ENCODE results near the gene DNAJB2. TPM values are rescaled to one million over a fixed set of nuclear protein-coding genes. Genes with fewer than 3 reads are reported as not detected.
"Not testable (repeated sequence)": the region's sequence is repeated elsewhere in the genome, so short reads cannot be mapped to it uniquely, and the experiment has no call there.

DNAJB2 gene
- total RNA-seq, 1 donor from 2014 or later: 47.8 TPM

GRCh38 chr2:219252900-219253752, 26.0 kb upstream of the DNAJB2 start, which contains the start of gene TUBA4B:
Gene TUBA4B, plus strand, starts transcription at chr2:219253243. Its CDS starts 165 bp downstream, at chr2:219253408.
- no peak for DNase-seq (ENCODE audit: low spot score in 2 of 2, unreplicated experiment in 2 of 2)
- Mint-ChIP-seq H3K4me3 (peak within 1 kb of the TSS; percentile 57), H3K9me3 (no peaks in the 10 kb centered on the region), H3K4me1 (peaks cover 28% of the 10 kb centered on the region), H3K27me3 (ENCODE audit: low read depth) (peaks cover 67% of the 10 kb centered on the region), H3K27ac (no peak within 1 kb of the TSS), H3K36me3 (no peaks in the 10 kb centered on the region)
- TF ChIP-seq, protein P1, sequence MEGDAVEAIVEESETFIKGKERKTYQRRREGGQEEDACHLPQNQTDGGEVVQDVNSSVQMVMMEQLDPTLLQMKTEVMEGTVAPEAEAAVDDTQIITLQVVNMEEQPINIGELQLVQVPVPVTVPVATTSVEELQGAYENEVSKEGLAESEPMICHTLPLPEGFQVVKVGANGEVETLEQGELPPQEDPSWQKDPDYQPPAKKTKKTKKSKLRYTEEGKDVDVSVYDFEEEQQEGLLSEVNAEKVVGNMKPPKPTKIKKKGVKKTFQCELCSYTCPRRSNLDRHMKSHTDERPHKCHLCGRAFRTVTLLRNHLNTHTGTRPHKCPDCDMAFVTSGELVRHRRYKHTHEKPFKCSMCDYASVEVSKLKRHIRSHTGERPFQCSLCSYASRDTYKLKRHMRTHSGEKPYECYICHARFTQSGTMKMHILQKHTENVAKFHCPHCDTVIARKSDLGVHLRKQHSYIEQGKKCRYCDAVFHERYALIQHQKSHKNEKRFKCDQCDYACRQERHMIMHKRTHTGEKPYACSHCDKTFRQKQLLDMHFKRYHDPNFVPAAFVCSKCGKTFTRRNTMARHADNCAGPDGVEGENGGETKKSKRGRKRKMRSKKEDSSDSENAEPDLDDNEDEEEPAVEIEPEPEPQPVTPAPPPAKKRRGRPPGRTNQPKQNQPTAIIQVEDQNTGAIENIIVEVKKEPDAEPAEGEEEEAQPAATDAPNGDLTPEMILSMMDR (IDR thresholded peaks at IDR 0.05; ENCODE audit: unreplicated experiment): no peak

DNA sequence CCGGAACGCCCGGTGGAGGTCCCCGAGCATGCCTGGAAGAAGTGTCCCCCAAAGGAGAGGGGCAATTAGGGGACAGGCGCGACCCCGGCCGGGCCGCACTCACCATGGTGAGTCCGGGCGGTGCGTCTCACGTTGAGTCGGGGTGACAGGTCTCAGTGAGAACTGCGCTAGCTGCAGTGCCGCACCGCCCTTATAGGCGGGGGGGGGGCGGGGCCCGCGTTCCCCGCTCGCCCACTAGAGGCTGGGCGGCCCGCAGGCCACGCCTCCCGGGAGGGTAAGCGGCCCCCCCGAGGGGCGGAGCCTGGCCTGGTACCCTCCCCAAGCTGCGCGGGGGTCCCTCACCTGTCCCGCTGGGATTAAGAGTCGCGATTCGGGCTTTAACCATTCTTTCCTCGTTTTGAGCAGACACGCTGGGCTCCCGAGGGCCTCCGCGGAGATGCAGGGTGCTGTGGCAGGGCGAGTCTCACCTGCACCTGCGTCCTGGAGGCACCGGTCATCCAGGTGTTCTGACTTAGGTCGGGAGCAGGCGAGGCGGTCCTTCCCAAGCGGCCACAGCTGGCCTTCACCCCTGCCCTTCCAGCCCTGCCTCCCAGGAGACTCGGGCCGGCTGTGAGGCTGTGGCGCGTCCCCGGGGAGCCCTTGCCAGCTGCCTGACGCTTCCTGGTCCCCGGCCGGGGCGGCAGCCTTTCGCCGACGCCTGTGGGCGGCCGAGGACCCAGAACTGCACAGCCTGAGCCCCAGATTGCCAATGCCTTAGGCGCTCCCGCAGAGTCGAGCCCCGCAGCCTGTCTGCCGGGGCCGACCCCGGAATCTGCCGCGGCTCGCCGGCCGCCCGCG, 25.2 kb upstream of the DNAJB2 start, which contains the start of gene TUBA4A:
Gene TUBA4A (minus strand): TSS at position 166 of the 837 bp plus-strand sequence. CDS start 60 bp downstream, at position 106.
- TF ChIP-seq, protein P1 (IDR thresholded peaks at IDR 0.05; ENCODE audit: unreplicated experiment): no peak
- H3K36me3 Mint-ChIP-seq: no peaks in the 10 kb centered on the region
- H3K4me3 Mint-ChIP-seq: peak within 1 kb of the TSS; percentile 57
- H3K4me1 Mint-ChIP-seq: peaks cover 25% of the 10 kb centered on the region
- peaks cover 75% of the 10 kb centered on the region for H3K27me3 Mint-ChIP-seq (ENCODE audit: low read depth)
- no peak within 1 kb of the TSS for H3K27ac Mint-ChIP-seq
- H3K9me3 Mint-ChIP-seq: no peaks in the 10 kb centered on the region
- DNase-seq (ENCODE audit: low spot score in 2 of 2, unreplicated experiment in 2 of 2): peak in 1 of 2 experiments; percentile 58

DNA sequence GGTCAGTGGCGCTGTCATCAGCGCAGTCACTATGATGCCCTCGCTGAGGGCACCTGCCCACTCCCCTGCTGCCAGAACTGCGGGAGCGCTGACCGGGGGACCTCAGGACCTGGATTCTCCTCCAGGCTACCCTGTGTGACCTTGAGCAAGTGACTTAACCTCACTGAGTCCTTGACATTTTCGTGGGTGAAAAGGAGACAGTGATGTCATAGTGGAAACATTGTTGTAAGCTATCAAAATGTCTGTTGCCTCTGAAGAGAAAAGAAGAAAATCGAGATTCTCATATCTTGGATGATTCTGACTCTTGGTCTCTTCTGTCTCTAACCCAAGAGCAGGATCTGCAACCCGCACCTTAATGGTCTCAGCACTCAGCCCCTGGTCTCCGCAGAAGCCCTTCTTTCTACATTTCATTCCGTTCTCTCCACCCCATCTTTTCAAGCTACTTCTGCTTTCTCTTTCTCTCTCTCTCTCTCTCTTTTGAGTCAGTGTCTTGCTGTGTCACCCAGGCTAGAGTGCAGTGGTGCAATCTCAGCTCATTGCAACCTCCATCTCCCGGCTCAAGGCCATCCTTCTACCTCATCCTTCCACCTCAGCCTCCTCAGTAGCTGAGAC, 24.5 kb upstream of the DNAJB2 start:
- H3K4me3 Mint-ChIP-seq: peak overlapping the region; percentile 50
- H3K27ac Mint-ChIP-seq: no peak overlapping the region
- H3K9me3 Mint-ChIP-seq: no peaks in the 10 kb centered on the region
- TF ChIP-seq, protein P1 (IDR thresholded peaks at IDR 0.05; ENCODE audit: unreplicated experiment): no peak
- peaks cover 17% of the 10 kb centered on the region for H3K4me1 Mint-ChIP-seq
- no peaks in the 10 kb centered on the region for H3K36me3 Mint-ChIP-seq
- H3K27me3 Mint-ChIP-seq (ENCODE audit: low read depth): peaks cover 80% of the 10 kb centered on the region
- no peak for DNase-seq (ENCODE audit: low spot score in 2 of 2, unreplicated experiment in 2 of 2)

- DNase-seq (ENCODE audit: low spot score in 2 of 2, unreplicated experiment in 2 of 2); H3K9me3 Mint-ChIP-seq; H3K27ac Mint-ChIP-seq; H3K4me3 Mint-ChIP-seq; H3K4me1 Mint-ChIP-seq; H3K36me3 Mint-ChIP-seq: not testable (repeated sequence)
- H3K27me3 Mint-ChIP-seq (ENCODE audit: low read depth): peaks cover 72% of the 10 kb centered on the region
Measured at GRCh38 chr2:219258942-219259341, 20.2 kb upstream of the DNAJB2 start.

DNA sequence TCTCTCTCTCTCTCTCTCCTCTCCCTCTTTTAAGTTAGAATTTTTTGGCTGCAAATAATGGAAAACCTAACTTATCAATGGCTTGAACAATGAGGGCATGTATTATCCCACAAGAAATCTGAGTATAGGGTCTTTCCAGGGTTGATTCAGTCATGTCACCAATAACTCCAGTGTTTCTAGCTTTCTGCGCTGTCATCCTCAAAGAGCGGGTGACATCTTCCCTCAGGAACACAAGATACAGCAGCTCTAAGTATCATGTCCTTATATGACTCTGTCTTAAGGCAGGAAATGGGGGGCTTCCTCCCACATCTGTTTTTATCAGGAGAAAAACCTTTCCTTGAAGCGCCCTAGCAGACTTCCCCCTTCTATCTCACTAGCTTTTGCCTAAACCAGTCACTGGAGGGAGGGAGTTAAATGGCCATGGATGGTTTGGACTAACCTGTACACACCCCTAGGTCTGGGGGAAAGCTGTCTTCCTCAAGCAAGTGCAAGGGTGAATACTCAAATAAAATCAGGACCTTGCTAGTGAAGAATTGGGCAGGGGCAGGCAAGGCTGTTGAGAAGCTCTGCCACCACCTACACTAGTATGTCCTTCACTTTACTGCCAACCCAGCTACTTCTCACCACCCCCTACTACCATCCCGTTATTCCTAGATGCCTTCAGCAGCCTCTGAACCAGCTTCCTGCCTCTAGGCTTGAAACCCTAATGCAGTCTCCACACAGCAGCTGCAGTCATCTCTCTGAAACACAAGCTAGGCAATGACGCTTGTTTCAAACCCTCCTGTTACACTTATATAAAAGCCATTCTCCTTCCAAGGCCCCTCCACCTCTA, 17.9 kb upstream of the DNAJB2 start:
- DNase-seq (ENCODE audit: low spot score in 2 of 2, unreplicated experiment in 2 of 2): no peak
- H3K27me3 Mint-ChIP-seq (ENCODE audit: low read depth): peaks cover 51% of the 10 kb centered on the region
- no peak overlapping the region for H3K4me3 Mint-ChIP-seq
- H3K9me3 Mint-ChIP-seq: no peaks in the 10 kb centered on the region
- no peaks in the 10 kb centered on the region for H3K36me3 Mint-ChIP-seq
- no peak overlapping the region for H3K27ac Mint-ChIP-seq
- TF ChIP-seq, protein P1 (IDR thresholded peaks at IDR 0.05; ENCODE audit: unreplicated experiment): no peak
- H3K4me1 Mint-ChIP-seq: no peaks in the 10 kb centered on the region

Measured in mesothelial cell of epicardium (in vitro differentiated cells).